Ovary (tissue), 9 donors: ENCODE measurements around the gene VPS8. TPM values are rescaled to one million over a fixed set of nuclear protein-coding genes. Genes with fewer than 3 reads are reported as not detected.
"Not testable (repeated sequence)": the region's sequence is repeated elsewhere in the genome, so short reads cannot be mapped to it uniquely, and the experiment has no call there.

ENCODE experiments used
- DNase-seq, 5 donors: peaks; one replicate each; pipeline ENCODE4 v3.0.0-alpha.2; 2019 to 2020
- H3K27ac ChIP-seq, 2 donors: fragments of 200-600 bp; one replicate each; pipeline versions ENCODE4 v1.5.1 to v1.8.0; 2019 to 2022
- H3K27me3 ChIP-seq: fragments of 200-600 bp; one replicate; pipeline ENCODE4 v1.8.0; 2022
- H3K36me3 ChIP-seq: fragments of 200-600 bp; sonication (generic); one replicate; pipeline ENCODE4 v1.5.1; 2019
- H3K4me1 ChIP-seq: one replicate; pipeline ENCODE4 v1.8.1; 2013; ENCODE audit warnings: mild to moderate bottlenecking, moderate library complexity; ENCODE audit not compliant: insufficient read depth
- H3K4me3 ChIP-seq: fragments of 200-600 bp; sonication (generic); one replicate; pipeline ENCODE4 v1.5.1; 2017
- H3K9me3 ChIP-seq, 2 donors: fragments of 200-600 bp in 1 of 2; sonication (generic) in 1 of 2; one replicate each; pipeline versions ENCODE4 v1.5.1 to v1.8.1; 2013 to 2019; ENCODE audit warnings: mild to moderate bottlenecking in 1 of 2, moderate library complexity in 1 of 2
- CTCF ChIP-seq, 3 donors: fragments of 450-650 bp in 2 of 3; fragments of 200-600 bp in 1 of 3; IDR thresholded peaks; one replicate each; pipeline versions ENCODE4 v1.5.1 to v1.8.0; 2016 to 2022; ENCODE audit warnings: antibody characterized with exemption in 3 of 3, mild to moderate bottlenecking in 1 of 3
- EP300 ChIP-seq: sonication (generic); formaldehyde crosslinking; IDR thresholded peaks from one replicate; pipeline ENCODE4 v1.6.1; 2017; ENCODE audit warnings: antibody characterized with exemption
- POLR2A ChIP-seq: fragments of 450-650 bp; IDR thresholded peaks from one replicate; pipeline ENCODE4 v1.6.1; 2017; ENCODE audit warnings: antibody characterized with exemption, mild to moderate bottlenecking, moderate library complexity
- WGBS, 3 donors: extraction: QIAGEN DNeasy Blood & Tissue Kit in 1 of 3; methylation state at CpG; one replicate each; pipeline versions ENCODE4 v1.1.5 to v1.1.7; 2013 to 2017; 5-methylcytosine and 5-hydroxymethylcytosine counted together
- intact Hi-C, 4 donors: fragments of 100-400 bp; cut with DNase I; formaldehyde crosslinking; loops; one replicate each; pipeline versions ENCODE4 v1.11.0 to v1.15.1; 2022 to 2023
- polyA plus RNA-seq, 2 donors: library from polyadenylated mRNA; stranded (reverse); fragments of 200-250 nt in 1 of 2; fragments of 350-450 nt in 1 of 2; fragmentation: Illumina TruSeq in 1 of 2; extraction: RNeasy Lipid Tissue Mini Kit (QIAGEN cat#74804) in 1 of 2; gene quantifications; one replicate each; pipeline ENCODE4 v1.2.3, GENCODE V29; 2013 to 2014
- total RNA-seq, 7 donors: library from RNA; depleted of rRNA in 2 of 7; stranded (reverse); fragments of >200 nt in 2 of 7; fragmentation: NEBNext Ultra II Directional in 3 of 7; extraction: Animal tissue kit (Norgen Biotek cat#: 25700) in 3 of 7; gene quantifications; one replicate each; pipeline versions ENCODE4 v1.1.0 to v1.2.4, GENCODE V29; 2016 to 2023
- donor health status: DM: no; HTN: no; CAD: no; lungs with moderate emphysema.
- donor health status: DM: no; HTN: no; CAD: no.
- donor health status: Bipolar disorder and iron deficiency.
- donor health status: DM: yes; HTN: yes; CAD: no.
- donor health status: DM: no; HTN: no; CAD: no.
- donor health status: DM: yes; HTN: yes; CAD: no.

The VPS8 gene
- total and polyA plus RNA-seq, 9 donors, result 15.0 to 58.8 (median 42.7) TPM

- Histone ChIP-seq H3K4me3 (no peak overlapping the region), H3K36me3 (no peaks in the 10 kb centered on the region), H3K4me1 (no peaks in the 10 kb centered on the region), H3K27me3 (no peaks in the 10 kb centered on the region), H3K27ac (no peak overlapping the region), H3K9me3 (no peaks in the 10 kb centered on the region)
- 100% methylated on average over 1 of the region's 1 CpG for WGBS, 3 donors
- TF ChIP-seq CTCF (IDR thresholded peaks at IDR 0.05) (no peak), POLR2A (no peak), EP300 (no peak)
- intact Hi-C loops, result no loop called here
- no peak for DNase-seq
Measured at GRCh38 chr3:184993394-184993793, 181.4 kb downstream of the VPS8 start.

GRCh38 chr3:185003876-185004275 is 191.9 kb downstream of the VPS8 start:
- H3K4me1 ChIP-seq, H3K36me3 ChIP-seq, intact Hi-C loops, H3K4me3 ChIP-seq, DNase-seq, H3K27ac ChIP-seq, H3K9me3 ChIP-seq, H3K27me3 ChIP-seq: not testable (repeated sequence)
- WGBS, 3 donors, result 92 to 98% (median 95%) methylated on average over 12 to 24 of the region's 28 CpGs

- Histone ChIP-seq H3K36me3 (no peaks in the 10 kb centered on the region), H3K9me3 (no peaks in the 10 kb centered on the region), H3K27me3 (no peaks in the 10 kb centered on the region), H3K27ac (no peak overlapping the region), H3K4me3 (no peak overlapping the region), H3K4me1 (no peaks in the 10 kb centered on the region)
- intact Hi-C loops, result no loop called here
- TF ChIP-seq POLR2A (no peak), CTCF (IDR thresholded peaks at IDR 0.05) (no peak), EP300 (no peak)
- WGBS, 3 donors, result 95 to 99% (median 97%) methylated on average over 3 of the region's 3 CpGs
- no peak for DNase-seq
Measured at GRCh38 chr3:185009650-185010049, 197.7 kb downstream of the VPS8 start.

- H3K4me1 ChIP-seq, H3K9me3 ChIP-seq, intact Hi-C loops, H3K36me3 ChIP-seq, H3K27ac ChIP-seq, H3K4me3 ChIP-seq, H3K27me3 ChIP-seq: not testable (repeated sequence)
- DNase-seq, result peak in 1 of 5 donors; percentile 18
- WGBS, 3 donors, result 67 to 79% (median 74%) methylated on average over 12 of the region's 12 CpGs
Measured at GRCh38 chr3:185017584-185017983, 205.6 kb downstream of the VPS8 start.

- 73 to 82% (median 73%) methylated on average over 6 of the region's 6 CpGs for WGBS, 3 donors
- H3K27me3 ChIP-seq, H3K27ac ChIP-seq, H3K4me1 ChIP-seq, DNase-seq, H3K4me3 ChIP-seq, H3K9me3 ChIP-seq, H3K36me3 ChIP-seq, intact Hi-C loops: not testable (repeated sequence)
Measured at GRCh38 chr3:185017996-185018395, 206.0 kb downstream of the VPS8 start.

- H3K27me3 ChIP-seq, result no peaks in the 10 kb centered on the region
- 22 to 26% (median 24%) methylated on average over 1 of the region's 1 CpG for WGBS, 3 donors
Measured at GRCh38 chr3:185021256-185021655, 209.3 kb downstream of the VPS8 start.

GRCh38 chr3:185024406-185024805 is 212.4 kb downstream of the VPS8 start:
- Histone ChIP-seq H3K27me3 (no peaks in the 10 kb centered on the region), H3K9me3 (no peaks in the 10 kb centered on the region), H3K4me1 (no peaks in the 10 kb centered on the region), H3K27ac (no peak overlapping the region), H3K4me3 (no peak overlapping the region), H3K36me3 (no peaks in the 10 kb centered on the region)
- intact Hi-C loops, result no loop called here
- DNase-seq, result no peak
- WGBS, 3 donors, result 85 to 89% (median 88%) methylated on average over 3 of the region's 3 CpGs
- TF ChIP-seq CTCF (IDR thresholded peaks at IDR 0.05) (no peak), EP300 (no peak), POLR2A (no peak)

More at GRCh38 chr3:185021256-185021655, 209.3 kb downstream of the VPS8 start:
- H3K9me3 ChIP-seq, result no peaks in the 10 kb centered on the region
- H3K4me1 ChIP-seq, result no peaks in the 10 kb centered on the region
- H3K27ac ChIP-seq, result no peak overlapping the region
- DNase-seq, result no peak
- H3K4me3 ChIP-seq, result no peak overlapping the region
- intact Hi-C loops, result no loop called here
- H3K36me3 ChIP-seq, result no peaks in the 10 kb centered on the region
- TF ChIP-seq POLR2A (no peak), EP300 (no peak)
